ENCODE data around the gene USP22.

Gene USP22

DNA sequence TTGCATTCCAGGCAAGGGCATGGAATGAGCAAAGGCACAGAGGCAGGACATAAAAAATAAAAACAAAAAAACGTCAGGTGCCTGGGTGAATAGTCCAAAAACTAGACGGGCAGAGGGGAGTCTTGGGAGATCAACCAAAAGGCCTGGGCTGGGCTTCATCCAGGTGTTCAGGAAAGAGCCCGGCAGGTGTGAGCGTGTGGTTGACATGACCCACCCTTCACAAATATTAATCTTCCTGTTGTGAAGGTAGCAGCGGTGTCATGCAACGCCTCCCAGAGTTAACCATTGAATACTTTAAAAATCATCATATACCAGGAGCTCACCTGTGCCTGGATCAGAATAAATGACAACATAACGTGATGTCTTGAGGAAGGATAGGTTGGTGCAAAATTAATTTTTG is 90.6 kb downstream of the USP22 start:
- DNase-seq (ENCODE audit: low spot score) = no peak

All from GM03348 (cell line).